Raji (cell line): ENCODE measurements around the gene TMEM100.

Experiments used
- POLR2A ChIP-seq: IDR thresholded peaks from 2 replicates; pipeline ENCODE4 v1.6.1; 2011; ENCODE audit warnings: low read depth, low read length, control low read depth; ENCODE audit not compliant: insufficient read depth

TMEM100 gene

GRCh38 chr17:55730808-55731207, 8.1 kb upstream of the TMEM100 start:
- TF ChIP-seq POLR2A, result no peak

- TF ChIP-seq POLR2A, result no peak
Measured at GRCh38 chr17:55730380-55730779, 7.7 kb upstream of the TMEM100 start.

- no peak for TF ChIP-seq POLR2A
Measured at GRCh38 chr17:55729484-55729883, 6.8 kb upstream of the TMEM100 start.

- no peak for TF ChIP-seq POLR2A
Measured at GRCh38 chr17:55728833-55729232, 6.2 kb upstream of the TMEM100 start.

GRCh38 chr17:55728361-55728760, 5.7 kb upstream of the TMEM100 start:
- TF ChIP-seq POLR2A, result no peak

- no peak for TF ChIP-seq POLR2A
Measured at GRCh38 chr17:55727920-55728319, 5.3 kb upstream of the TMEM100 start.

- TF ChIP-seq POLR2A, result no peak
Measured at GRCh38 chr17:55727275-55727674, 4.6 kb upstream of the TMEM100 start.

GRCh38 chr17:55726440-55726839, 3.8 kb upstream of the TMEM100 start:
- no peak for TF ChIP-seq POLR2A

GRCh38 chr17:55723488-55723848, 804 bp upstream of the TMEM100 start:
- no peak for TF ChIP-seq POLR2A

- no peak for TF ChIP-seq POLR2A
Measured at GRCh38 chr17:55722016-55722736, 488 bp downstream of the TMEM100 start.

- TF ChIP-seq POLR2A, result no peak
Measured at GRCh38 chr17:55720919-55721836, 1.5 kb downstream of the TMEM100 start.

GRCh38 chr17:55717898-55718735, 4.5 kb downstream of the TMEM100 start:
- TF ChIP-seq POLR2A, result no peak

GRCh38 chr17:55717432-55717831, 5.2 kb downstream of the TMEM100 start:
- TF ChIP-seq POLR2A, result no peak

GRCh38 chr17:55710829-55711496, 11.7 kb downstream of the TMEM100 start:
- no peak for TF ChIP-seq POLR2A

GRCh38 chr17:55710410-55710809, 12.3 kb downstream of the TMEM100 start:
- TF ChIP-seq POLR2A, result no peak
